Left ventricle myocardium superior (tissue), 1 donor: ENCODE data around the gene ZNF385B. TPM values are rescaled to one million over a fixed set of nuclear protein-coding genes. Genes with fewer than 3 reads are reported as not detected.

Source experiments
- ATAC-seq: fragments of 200-7000 bp; cut with Tn5 transposase; one replicate; pipeline ENCODE4 v1.9.1; 2020; ENCODE audit warnings: mild to moderate bottlenecking, moderate library complexity
- DNase-seq: peaks from one replicate; pipeline ENCODE4 v3.0.0-alpha.2; 2020
- intact Hi-C: fragments of 100-400 bp; cut with micrococcal nuclease; formaldehyde crosslinking; loops from one replicate; pipeline ENCODE4 v1.11.0; 2022
- total RNA-seq: library from RNA; stranded (reverse); fragmentation: NEBNext Ultra II Directional; extraction: Animal tissue kit (Norgen Biotek cat#: 25700); gene quantifications from one replicate; pipeline ENCODE4 v1.2.1, GENCODE V29; 2021
- donor health status: DM: no; HTN: yes; CAD: no; lungs with severe emphysema.

The ZNF385B gene
- total RNA-seq, 1 donor from 2014 or later: 4.1 TPM

- intact Hi-C loops: loop anchor here (10.0 kb wide), 1 partner anchor 215 kb away; no protein-coding TSS in a partner anchor
- no peak for DNase-seq
- ATAC-seq: no peak
Observed at GRCh38 chr2:179859523-179859922, 1.9 kb downstream of the ZNF385B start.

GRCh38 chr2:179857236-179857635, 4.2 kb downstream of the ZNF385B start:
- ATAC-seq: no peak
- intact Hi-C loops: loop anchor here (10.0 kb wide), 1 partner anchor 218 kb away; no protein-coding TSS in a partner anchor
- DNase-seq: no peak

- intact Hi-C loops: loop anchor here (10.0 kb wide), 1 partner anchor 219 kb away; no protein-coding TSS in a partner anchor
- ATAC-seq (no peak), DNase-seq (no peak)
Observed at GRCh38 chr2:179856205-179856604, 5.2 kb downstream of the ZNF385B start.

GRCh38 chr2:179855673-179856072, 5.7 kb downstream of the ZNF385B start:
- ATAC-seq (no peak), DNase-seq (no peak)
- intact Hi-C loops: loop anchor here (10.0 kb wide), 1 partner anchor 219 kb away; no protein-coding TSS in a partner anchor

GRCh38 chr2:179854891-179855290, 6.5 kb downstream of the ZNF385B start:
- ATAC-seq: no peak
- DNase-seq: no peak
- intact Hi-C loops: loop anchor here (10.0 kb wide), 1 partner anchor 220 kb away; no protein-coding TSS in a partner anchor

- no peak for DNase-seq
- intact Hi-C loops: loop anchor here (10.0 kb wide), 1 partner anchor 222 kb away; no protein-coding TSS in a partner anchor
- no peak for ATAC-seq
Observed at GRCh38 chr2:179853108-179853507, 8.3 kb downstream of the ZNF385B start.

- intact Hi-C loops: loop anchor here (10.0 kb wide), 1 partner anchor 225 kb away; no protein-coding TSS in a partner anchor
- DNase-seq (no peak), ATAC-seq (no peak)
Observed at GRCh38 chr2:179850188-179850587, 11.2 kb downstream of the ZNF385B start.

- ATAC-seq (no peak), DNase-seq (no peak)
- intact Hi-C loops: loop anchor here (10.0 kb wide), 1 partner anchor 225 kb away; no protein-coding TSS in a partner anchor
Observed at GRCh38 chr2:179849719-179850118, 11.7 kb downstream of the ZNF385B start.

GRCh38 chr2:179843541-179843940, 17.9 kb downstream of the ZNF385B start:
- intact Hi-C loops: no loop called here
- DNase-seq: no peak
- ATAC-seq: no peak

- DNase-seq (peak; percentile 29), ATAC-seq (no peak)
- intact Hi-C loops: no loop called here
Observed at GRCh38 chr2:179842498-179843153, 18.8 kb downstream of the ZNF385B start.

GRCh38 chr2:179840840-179841239, 20.6 kb downstream of the ZNF385B start:
- ATAC-seq: no peak
- intact Hi-C loops: no loop called here
- DNase-seq: no peak

GRCh38 chr2:179837408-179837807, 24.0 kb downstream of the ZNF385B start:
- no peak for DNase-seq
- intact Hi-C loops: no loop called here
- no peak for ATAC-seq

GRCh38 chr2:179830043-179830787, 31.2 kb downstream of the ZNF385B start:
- DNase-seq (no peak), ATAC-seq (no peak)
- intact Hi-C loops: no loop called here

- intact Hi-C loops: no loop called here
- DNase-seq: no peak
- ATAC-seq: no peak
Observed at GRCh38 chr2:179826297-179826696, 35.1 kb downstream of the ZNF385B start.

GRCh38 chr2:179825494-179825893, 35.9 kb downstream of the ZNF385B start:
- intact Hi-C loops: no loop called here
- ATAC-seq (no peak), DNase-seq (no peak)

- no peak for ATAC-seq
- DNase-seq: no peak
- intact Hi-C loops: no loop called here
Observed at GRCh38 chr2:179824961-179825360, 36.5 kb downstream of the ZNF385B start.

GRCh38 chr2:179822540-179822939, 38.9 kb downstream of the ZNF385B start:
- DNase-seq (no peak), ATAC-seq (no peak)
- intact Hi-C loops: no loop called here

GRCh38 chr2:179818546-179818945, 42.9 kb downstream of the ZNF385B start:
- DNase-seq: no peak
- intact Hi-C loops: no loop called here
- no peak for ATAC-seq

GRCh38 chr2:179817181-179817841, 44.1 kb downstream of the ZNF385B start:
- no peak for ATAC-seq
- DNase-seq: no peak
- intact Hi-C loops: no loop called here

- ATAC-seq (no peak), DNase-seq (peak; percentile 16)
- intact Hi-C loops: no loop called here
Observed at GRCh38 chr2:179814050-179814449, 47.4 kb downstream of the ZNF385B start.
